ENCODE results near the gene KRT14. TPM values are rescaled to one million over a fixed set of nuclear protein-coding genes. Genes with fewer than 3 reads are reported as not detected.

Gene KRT14
- total RNA-seq, 1 experiment from 2014 or later = 0.15 TPM

- H3K9me2 ChIP-seq (replicated peaks; ENCODE audit: low read length) = no peaks in the 10 kb centered on the region
- no peaks in the 10 kb centered on the region for H3F3A ChIP-seq (ENCODE audit: low read length, unreplicated experiment)
- H3K27ac ChIP-seq (ENCODE audit: low read length) = no peak overlapping the region
- H3K79me2 ChIP-seq (ENCODE audit: low read length) = no peaks in the 10 kb centered on the region
- no peak overlapping the region for H3K4me3 ChIP-seq (ENCODE audit: low read length)
- H3K9me3 ChIP-seq (ENCODE audit: low read length) = no peaks in the 10 kb centered on the region
- no peaks in the 10 kb centered on the region for H4K20me1 ChIP-seq (ENCODE audit: low read length)
- CTCF ChIA-PET = no interaction called here
- no peak overlapping the region for H3K9ac ChIP-seq (ENCODE audit: low read length)
- TF ChIP-seq CTCF (conservative IDR thresholded peaks at IDR 0.05; ENCODE audit: low read depth, low read length) = no peak
- TF ChIP-seq EZH2phosphoT487 (IDR thresholded peaks at IDR 0.05; ENCODE audit: borderline replicate concordance, low read length) = no peak
- no peak for TF ChIP-seq EZH2 (IDR thresholded peaks at IDR 0.05; ENCODE audit: low read length, unreplicated experiment)
- H3K4me2 ChIP-seq (ENCODE audit: low read length) = no peak overlapping the region
- ATAC-seq (no peak), DNase-seq (no peak)
- BruUV-seq (replicated peaks) = no TSS peak
- intact Hi-C loops (cut with micrococcal nuclease) = no loop called here
- no peaks in the 10 kb centered on the region for H3K4me1 ChIP-seq (ENCODE audit: insufficient read depth, low read length)
- H3K36me3 ChIP-seq (ENCODE audit: low read depth, low read length) = no peaks in the 10 kb centered on the region
- POLR2A ChIA-PET (ENCODE audit: unreplicated experiment) = no interaction called here
- no peak overlapping the region for H2AFZ ChIP-seq (ENCODE audit: low read length)
- no peaks in the 10 kb centered on the region for H3K27me3 ChIP-seq (ENCODE audit: low read length)
These were observed 45.2 kb upstream of the KRT14 start for GRCh38 chr17:41631898-41632285.

- Histone ChIP-seq H3K4me3 (ENCODE audit: low read length) (no peak overlapping the region), H3K79me2 (ENCODE audit: low read length) (no peaks in the 10 kb centered on the region), H3F3A (ENCODE audit: low read length, unreplicated experiment) (no peaks in the 10 kb centered on the region), H4K20me1 (ENCODE audit: low read length) (no peaks in the 10 kb centered on the region), H3K4me1 (ENCODE audit: insufficient read depth, low read length) (peaks cover under 1% of the 10 kb centered on the region; the same call in 1 of the 2 replicates), H3K9ac (ENCODE audit: low read length) (no peak overlapping the region), H3K27ac (ENCODE audit: low read length) (no peak overlapping the region), H3K9me3 (ENCODE audit: low read length) (no peaks in the 10 kb centered on the region), H2AFZ (ENCODE audit: low read length) (no peak overlapping the region), H3K4me2 (ENCODE audit: low read length) (no peak overlapping the region), H3K36me3 (ENCODE audit: low read depth, low read length) (no peaks in the 10 kb centered on the region), H3K27me3 (ENCODE audit: low read length) (no peaks in the 10 kb centered on the region), H3K9me2 (replicated peaks; ENCODE audit: low read length) (no peaks in the 10 kb centered on the region)
- POLR2A ChIA-PET (ENCODE audit: unreplicated experiment) = no interaction called here
- intact Hi-C loops (cut with micrococcal nuclease) = no loop called here
- no peak for ATAC-seq
- no TSS peak for BruUV-seq (replicated peaks)
- no peak for DNase-seq
- CTCF ChIA-PET = no interaction called here
- TF ChIP-seq EZH2phosphoT487 (IDR thresholded peaks at IDR 0.05; ENCODE audit: borderline replicate concordance, low read length) (no peak), EZH2 (IDR thresholded peaks at IDR 0.05; ENCODE audit: low read length, unreplicated experiment) (no peak), CTCF (conservative IDR thresholded peaks at IDR 0.05; ENCODE audit: low read depth, low read length) (no peak)
These were observed 44.6 kb upstream of the KRT14 start for GRCh38 chr17:41631025-41631897.
